GM12801 (cell line): Measurements from ENCODE around the gene SLC9A9.

Source experiments
- TF ChIP-seq, protein P1 (sequence below): IDR thresholded peaks from one replicate; pipeline ENCODE4 v1.5.1; 2011; ENCODE audit warnings: control low read depth; ENCODE audit not compliant: insufficient read length; ENCODE audit errors: extremely low read depth

SLC9A9 gene

DNA sequence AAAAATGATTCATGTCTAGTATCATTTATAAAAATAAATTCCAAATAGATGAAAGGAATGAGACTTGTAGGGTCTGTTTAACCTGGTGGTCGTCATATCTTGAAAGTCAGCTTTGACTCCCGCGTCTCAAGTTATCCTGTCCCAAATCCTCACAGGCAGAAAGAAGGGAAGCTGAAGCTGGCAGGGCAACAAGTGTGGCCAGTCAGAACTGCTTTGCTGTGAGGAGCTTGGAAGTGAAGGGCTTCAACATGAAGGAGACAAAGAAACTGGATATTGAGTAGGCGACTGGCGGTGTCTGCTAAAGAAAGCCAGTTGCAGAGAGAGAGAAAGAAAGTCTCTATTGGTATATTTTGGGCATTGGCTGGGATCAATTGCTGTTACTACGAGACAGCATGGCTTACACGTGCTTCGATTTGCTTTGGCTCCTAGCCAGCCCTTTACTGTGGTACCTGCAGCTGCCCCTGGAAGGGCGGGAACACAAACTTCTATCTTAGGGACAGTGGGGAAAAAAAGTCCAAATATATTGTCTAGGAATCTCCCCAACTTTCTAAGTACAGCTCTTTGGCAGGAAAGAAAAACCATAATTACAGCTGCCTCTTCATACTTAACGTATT is 621.5 kb downstream of the SLC9A9 start:
- TF ChIP-seq, protein P1, sequence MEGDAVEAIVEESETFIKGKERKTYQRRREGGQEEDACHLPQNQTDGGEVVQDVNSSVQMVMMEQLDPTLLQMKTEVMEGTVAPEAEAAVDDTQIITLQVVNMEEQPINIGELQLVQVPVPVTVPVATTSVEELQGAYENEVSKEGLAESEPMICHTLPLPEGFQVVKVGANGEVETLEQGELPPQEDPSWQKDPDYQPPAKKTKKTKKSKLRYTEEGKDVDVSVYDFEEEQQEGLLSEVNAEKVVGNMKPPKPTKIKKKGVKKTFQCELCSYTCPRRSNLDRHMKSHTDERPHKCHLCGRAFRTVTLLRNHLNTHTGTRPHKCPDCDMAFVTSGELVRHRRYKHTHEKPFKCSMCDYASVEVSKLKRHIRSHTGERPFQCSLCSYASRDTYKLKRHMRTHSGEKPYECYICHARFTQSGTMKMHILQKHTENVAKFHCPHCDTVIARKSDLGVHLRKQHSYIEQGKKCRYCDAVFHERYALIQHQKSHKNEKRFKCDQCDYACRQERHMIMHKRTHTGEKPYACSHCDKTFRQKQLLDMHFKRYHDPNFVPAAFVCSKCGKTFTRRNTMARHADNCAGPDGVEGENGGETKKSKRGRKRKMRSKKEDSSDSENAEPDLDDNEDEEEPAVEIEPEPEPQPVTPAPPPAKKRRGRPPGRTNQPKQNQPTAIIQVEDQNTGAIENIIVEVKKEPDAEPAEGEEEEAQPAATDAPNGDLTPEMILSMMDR: no peak

DNA sequence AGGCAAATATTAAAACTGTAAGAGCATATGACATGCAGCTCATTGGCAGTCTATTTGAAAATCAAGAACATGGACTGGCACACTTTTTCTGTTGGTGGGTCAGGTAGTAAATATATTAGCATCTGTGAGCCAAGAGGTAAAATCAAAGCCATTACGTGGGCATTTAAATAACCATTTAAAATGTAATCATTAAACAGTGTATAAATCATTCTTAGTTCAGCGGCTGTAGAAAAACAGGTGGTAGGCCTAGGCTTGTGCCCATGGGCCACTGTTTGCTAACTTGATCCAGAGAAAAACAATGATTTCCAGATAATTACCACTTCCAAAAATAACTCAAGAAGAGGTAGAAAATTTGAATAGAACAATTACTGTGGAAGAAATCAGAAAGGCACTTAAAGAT is 623.6 kb downstream of the SLC9A9 start:
- TF ChIP-seq, protein P1: no peak

DNA sequence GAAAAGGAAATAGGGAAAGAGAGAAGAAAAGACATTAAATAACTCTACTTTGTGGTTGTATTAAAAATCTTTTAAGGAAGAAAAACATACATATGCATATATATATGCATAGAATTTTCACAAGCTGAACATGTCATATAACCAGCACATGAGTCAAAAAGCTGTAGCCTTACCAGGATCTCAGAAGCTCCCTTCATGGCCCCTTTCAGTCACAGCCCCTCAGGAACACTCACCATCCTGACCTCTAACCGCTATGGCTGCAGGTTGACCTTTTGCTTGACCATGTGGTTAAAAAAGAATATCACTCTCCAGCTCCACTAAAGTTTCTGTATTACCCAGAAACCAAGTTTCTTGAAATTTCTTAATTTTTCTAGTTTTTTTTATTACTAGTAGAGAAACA is 625.3 kb downstream of the SLC9A9 start:
- TF ChIP-seq, protein P1: no peak

DNA sequence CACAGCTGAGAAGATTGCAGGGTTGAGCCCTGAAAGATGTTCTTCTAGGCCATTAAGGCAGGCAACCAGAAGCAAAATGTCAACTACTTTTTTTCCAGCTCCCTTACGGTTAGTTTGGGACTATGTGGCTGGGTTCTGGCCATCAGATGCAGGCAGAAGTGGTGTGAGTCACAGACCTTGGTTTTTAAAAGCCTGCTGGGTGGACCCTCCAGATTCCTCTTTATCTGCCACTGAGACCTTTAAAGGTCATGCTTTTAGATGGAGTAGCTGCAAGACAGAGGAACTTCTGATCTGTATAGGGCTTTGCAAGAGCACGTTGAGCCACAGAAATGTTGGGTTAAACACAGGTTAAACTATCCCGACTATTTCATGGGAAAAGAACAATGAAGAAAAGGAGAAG is 625.8 kb downstream of the SLC9A9 start:
- TF ChIP-seq, protein P1: no peak

DNA sequence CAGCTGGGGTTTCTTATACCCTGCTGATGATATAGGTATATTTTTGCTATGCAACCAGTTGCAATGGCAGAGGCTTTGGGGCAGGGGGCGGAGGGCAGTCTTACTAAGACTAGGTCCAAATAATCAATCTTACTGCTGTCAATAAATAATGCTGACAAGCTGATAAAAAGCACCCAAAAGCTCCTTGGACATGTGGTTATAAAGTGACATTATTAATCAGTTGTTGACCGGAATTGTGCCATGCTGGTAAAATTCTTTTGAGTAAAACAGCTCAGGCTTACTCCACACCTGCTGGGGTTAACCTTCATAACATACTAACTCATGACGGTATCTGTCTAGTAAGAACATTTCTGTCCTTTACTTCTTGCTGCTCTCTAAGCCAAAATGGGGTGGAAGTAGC is 626.8 kb downstream of the SLC9A9 start:
- TF ChIP-seq, protein P1: no peak

DNA sequence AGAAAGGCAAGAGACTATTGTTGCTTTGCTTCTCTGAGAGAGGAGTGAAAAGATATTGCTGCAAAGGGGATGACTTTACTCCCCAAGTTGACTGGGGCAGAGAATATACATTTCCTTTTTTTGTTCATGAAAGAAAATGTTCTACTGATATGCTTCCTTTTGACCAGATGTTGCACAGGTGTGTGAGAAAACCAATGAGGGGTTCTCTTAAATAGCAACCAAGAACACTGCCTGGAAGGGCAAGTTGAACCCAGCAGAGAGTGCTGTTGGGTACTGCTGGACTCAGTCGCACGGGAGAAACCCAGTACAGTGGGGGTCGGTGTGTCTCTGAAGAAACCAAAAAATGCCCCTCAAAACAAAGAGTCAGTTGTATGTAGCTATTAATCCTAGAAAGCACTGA is 627.5 kb downstream of the SLC9A9 start:
- TF ChIP-seq, protein P1: no peak

DNA sequence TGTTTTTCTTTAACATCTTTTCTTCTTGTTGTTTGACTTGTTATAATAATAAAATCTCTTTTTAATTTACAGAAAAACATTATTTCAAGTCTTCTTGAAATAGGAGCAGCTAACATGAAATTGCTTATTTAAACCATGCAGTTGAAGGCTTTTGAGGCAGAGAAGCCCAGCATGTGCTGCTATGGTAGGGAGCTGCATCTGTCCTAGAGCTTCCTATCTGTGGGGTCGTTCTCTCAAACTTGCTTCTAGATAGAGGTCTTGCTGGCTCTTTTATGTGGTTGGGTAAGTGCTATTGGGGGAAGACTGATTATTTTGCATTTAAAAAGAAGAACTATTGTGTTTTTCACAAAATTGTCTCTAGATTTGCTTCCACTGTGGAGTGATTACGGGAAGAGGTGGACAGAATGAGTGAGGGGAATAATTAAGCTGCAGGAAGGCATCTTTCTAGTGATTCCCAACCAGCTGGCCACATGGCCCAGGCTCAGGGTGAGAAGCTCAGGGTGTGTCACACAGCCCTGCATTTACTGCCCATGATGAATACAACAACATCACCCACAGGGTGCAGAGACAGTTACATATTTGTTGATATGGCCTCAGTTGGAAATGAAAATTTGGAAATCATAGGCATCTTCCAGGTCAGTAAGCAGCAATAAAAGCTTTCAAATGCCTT is 630.0 kb downstream of the SLC9A9 start:
- TF ChIP-seq, protein P1: no peak

DNA sequence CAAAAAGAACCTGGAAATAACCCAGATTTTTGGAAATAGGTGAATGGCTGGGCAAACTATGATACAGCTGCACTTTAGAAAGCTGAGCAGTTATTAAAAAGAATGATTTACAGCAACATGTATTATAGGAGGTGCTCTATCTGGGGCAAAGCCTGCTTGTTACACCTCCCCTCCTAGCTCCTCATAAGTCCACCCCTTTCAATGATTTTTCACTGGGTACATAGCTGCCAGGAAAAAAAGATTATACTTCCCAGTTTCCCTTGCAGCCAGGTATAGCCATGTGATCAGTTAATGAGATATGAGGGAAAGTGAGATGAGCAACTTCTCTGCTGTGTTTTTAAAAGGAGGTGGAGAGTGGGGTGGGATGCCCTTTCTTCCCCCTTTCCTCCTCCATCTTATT is 631.0 kb downstream of the SLC9A9 start:
- TF ChIP-seq, protein P1: no peak
